ENCODE data around the gene SSBP3.
A peak's percentile ranks its signal among the peaks of the same experiment; 100 is the strongest.

Gene SSBP3

GRCh38 chr1:54305906-54306514 is 100.2 kb downstream of the SSBP3 start:
- DNase-seq (ENCODE audit: low spot score), result no peak

- DNase-seq (ENCODE audit: low spot score), result no peak
Observed at GRCh38 chr1:54304518-54304917, 101.7 kb downstream of the SSBP3 start.

GRCh38 chr1:54302951-54303843 is 103.0 kb downstream of the SSBP3 start:
- no peak for DNase-seq (ENCODE audit: low spot score)

GRCh38 chr1:54302549-54302948 is 103.6 kb downstream of the SSBP3 start:
- no peak for DNase-seq (ENCODE audit: low spot score)

GRCh38 chr1:54301497-54301896 is 104.7 kb downstream of the SSBP3 start:
- no peak for DNase-seq (ENCODE audit: low spot score)

- DNase-seq (ENCODE audit: low spot score), result no peak
Observed at GRCh38 chr1:54300401-54300800, 105.8 kb downstream of the SSBP3 start.

- no peak for DNase-seq (ENCODE audit: low spot score)
Observed at GRCh38 chr1:54299037-54299436, 107.2 kb downstream of the SSBP3 start.

GRCh38 chr1:54298284-54299033 is 107.7 kb downstream of the SSBP3 start:
- DNase-seq (ENCODE audit: low spot score), result no peak

GRCh38 chr1:54297596-54298283 is 108.5 kb downstream of the SSBP3 start:
- DNase-seq (ENCODE audit: low spot score), result no peak

- DNase-seq (ENCODE audit: low spot score), result no peak
Observed at GRCh38 chr1:54296666-54297065, 109.5 kb downstream of the SSBP3 start.

- DNase-seq (ENCODE audit: low spot score), result no peak
Observed at GRCh38 chr1:54294887-54295286, 111.3 kb downstream of the SSBP3 start.

GRCh38 chr1:54292002-54292911 is 113.9 kb downstream of the SSBP3 start:
- no peak for DNase-seq (ENCODE audit: low spot score)

GRCh38 chr1:54291276-54292001 is 114.8 kb downstream of the SSBP3 start:
- DNase-seq (ENCODE audit: low spot score), result no peak

GRCh38 chr1:54290506-54291184 is 115.5 kb downstream of the SSBP3 start:
- no peak for DNase-seq (ENCODE audit: low spot score)

- DNase-seq (ENCODE audit: low spot score), result no peak
Observed at GRCh38 chr1:54289712-54290233, 116.4 kb downstream of the SSBP3 start.

GRCh38 chr1:54287801-54288211 is 118.4 kb downstream of the SSBP3 start:
- DNase-seq (ENCODE audit: low spot score), result no peak

- DNase-seq (ENCODE audit: low spot score), result peak; percentile 84
Observed at GRCh38 chr1:54287176-54287650, 119.0 kb downstream of the SSBP3 start.

- DNase-seq (ENCODE audit: low spot score), result no peak
Observed at GRCh38 chr1:54285815-54286345, 120.3 kb downstream of the SSBP3 start.
